IPS-15b (cell line): ENCODE data around the gene ZBTB7C.

Source experiments
- H3K27me3 ChIP-seq: one replicate; pipeline ENCODE4 v1.6.1; 2013; ENCODE audit warnings: low read length; ENCODE audit not compliant: control insufficient read depth, insufficient read depth
- H3K36me3 ChIP-seq: one replicate; pipeline ENCODE4 v1.6.1; 2013; ENCODE audit warnings: low read length; ENCODE audit not compliant: control insufficient read depth, insufficient read depth
- H3K4me1 ChIP-seq: one replicate; pipeline ENCODE4 v1.6.1; 2013; ENCODE audit warnings: mild to moderate bottlenecking, low read length; ENCODE audit not compliant: control insufficient read depth, insufficient read depth
- H3K4me3 ChIP-seq: one replicate; pipeline ENCODE4 v1.5.1; 2013; ENCODE audit warnings: low read depth, low read length
- H3K9ac ChIP-seq: one replicate; pipeline ENCODE4 v1.6.1; 2013; ENCODE audit warnings: low read depth, mild to moderate bottlenecking, low read length
- H3K9me3 ChIP-seq: one replicate; pipeline ENCODE4 v1.6.1; 2013; ENCODE audit warnings: mild to moderate bottlenecking, low read length; ENCODE audit not compliant: control insufficient read depth, insufficient read depth

ZBTB7C gene

DNA sequence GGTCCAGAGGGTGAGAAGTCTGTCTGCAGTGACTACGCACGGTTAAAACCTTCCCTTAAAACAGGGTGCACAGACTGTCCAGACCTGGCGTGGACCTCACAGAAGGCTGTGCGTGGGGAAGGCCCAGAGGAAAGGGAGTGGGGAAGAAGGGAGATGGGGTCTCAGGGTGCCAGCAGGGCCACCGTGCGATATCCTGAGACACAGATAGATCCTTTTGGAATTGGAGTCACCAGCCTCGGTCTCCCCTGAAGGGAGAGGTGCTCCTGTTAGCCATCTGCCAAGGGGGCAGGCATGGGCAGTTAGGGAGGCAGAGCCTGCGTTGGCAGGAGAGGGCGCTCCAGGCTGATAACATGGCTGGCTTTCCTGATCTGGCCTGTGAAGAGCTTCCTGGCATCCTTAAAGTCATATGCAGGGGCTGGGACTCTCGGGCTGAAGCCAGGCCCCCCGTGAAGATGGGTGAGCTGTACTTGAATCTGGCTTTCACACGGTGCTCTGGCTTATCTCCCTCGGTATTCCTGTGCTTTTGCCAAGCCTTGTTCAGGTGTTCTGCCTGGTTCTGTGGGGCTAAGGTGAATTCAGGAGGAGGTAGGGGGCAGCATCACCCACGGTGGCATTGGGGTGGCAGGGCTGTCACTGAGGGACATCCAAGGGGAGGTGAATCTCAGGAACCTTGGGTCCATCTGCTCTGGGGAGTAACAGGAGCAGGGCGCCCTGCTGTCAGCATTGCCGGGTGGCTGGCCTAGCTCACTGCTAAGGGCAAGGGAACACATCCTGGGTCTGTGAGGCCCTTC lies 371.5 kb downstream of the ZBTB7C start:
- Histone ChIP-seq H3K27me3 (no peaks in the 10 kb centered on the region), H3K9me3 (no peaks in the 10 kb centered on the region), H3K4me1 (no peaks in the 10 kb centered on the region), H3K36me3 (no peaks in the 10 kb centered on the region), H3K9ac (no peak overlapping the region), H3K4me3 (no peak overlapping the region)

DNA sequence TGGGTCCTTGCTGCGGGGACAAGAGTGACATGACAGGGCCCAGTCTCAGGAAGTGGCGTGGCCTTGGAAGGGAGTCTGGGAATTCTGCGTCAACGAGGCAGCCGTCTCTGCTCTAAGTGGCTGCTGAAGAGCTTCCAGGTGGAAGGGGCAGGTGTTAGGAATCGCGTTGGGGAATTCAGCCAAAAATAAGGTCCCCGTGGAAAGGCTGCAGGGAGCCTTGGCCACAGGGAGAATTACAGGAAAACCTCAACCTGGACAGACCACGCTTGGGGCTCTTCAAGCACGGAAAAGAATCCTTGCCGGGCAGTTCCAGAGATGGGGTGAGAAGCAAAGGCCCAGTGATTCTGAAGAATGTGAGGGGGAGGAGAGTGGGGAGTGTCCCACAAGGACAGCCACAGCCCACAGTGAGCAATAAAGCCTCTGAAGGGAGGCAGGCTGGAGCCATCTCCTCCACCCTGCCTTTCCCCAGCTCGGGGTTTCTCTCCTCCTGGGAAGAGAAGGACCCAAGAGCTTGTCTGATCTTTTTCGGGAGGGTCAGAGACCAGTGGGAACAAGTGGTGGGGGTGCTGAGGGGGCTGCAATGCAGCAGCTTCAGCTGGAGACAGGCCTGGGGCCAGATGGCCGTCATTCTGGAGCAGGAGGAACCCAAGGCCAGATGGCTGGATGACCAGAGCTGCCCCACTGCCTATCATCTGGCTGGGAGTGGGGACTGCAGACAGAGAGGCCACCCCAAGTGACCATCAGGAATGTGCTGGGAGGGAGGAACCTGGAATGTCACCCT lies 372.4 kb downstream of the ZBTB7C start:
- Histone ChIP-seq H3K9me3 (no peaks in the 10 kb centered on the region), H3K27me3 (no peaks in the 10 kb centered on the region), H3K9ac (no peak overlapping the region), H3K4me1 (no peaks in the 10 kb centered on the region), H3K4me3 (no peak overlapping the region), H3K36me3 (no peaks in the 10 kb centered on the region)

DNA sequence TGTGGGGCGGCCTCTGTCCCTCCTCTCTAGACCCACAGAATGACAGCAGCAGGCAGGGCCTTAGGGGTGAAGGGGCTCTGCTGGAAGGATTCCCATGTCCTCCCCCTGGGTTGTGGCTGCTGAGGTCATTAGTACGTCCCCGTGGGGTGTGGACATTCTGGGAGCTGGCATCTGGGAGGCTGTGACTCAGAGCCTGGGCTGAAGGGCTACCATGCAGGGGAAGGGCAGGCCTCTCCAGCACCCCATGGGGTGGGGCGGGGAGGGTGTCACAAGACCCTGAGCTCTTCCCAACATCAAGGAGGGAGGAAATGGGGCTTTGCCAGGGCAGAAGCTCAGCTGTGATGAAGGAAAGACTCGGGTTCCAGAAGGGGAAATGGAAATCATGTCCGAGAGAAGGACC lies 373.0 kb downstream of the ZBTB7C start:
- H3K27me3 ChIP-seq: no peaks in the 10 kb centered on the region
- no peaks in the 10 kb centered on the region for H3K36me3 ChIP-seq
- no peak overlapping the region for H3K4me3 ChIP-seq
- H3K9me3 ChIP-seq: no peaks in the 10 kb centered on the region
- H3K4me1 ChIP-seq: no peaks in the 10 kb centered on the region
- H3K9ac ChIP-seq: no peak overlapping the region

DNA sequence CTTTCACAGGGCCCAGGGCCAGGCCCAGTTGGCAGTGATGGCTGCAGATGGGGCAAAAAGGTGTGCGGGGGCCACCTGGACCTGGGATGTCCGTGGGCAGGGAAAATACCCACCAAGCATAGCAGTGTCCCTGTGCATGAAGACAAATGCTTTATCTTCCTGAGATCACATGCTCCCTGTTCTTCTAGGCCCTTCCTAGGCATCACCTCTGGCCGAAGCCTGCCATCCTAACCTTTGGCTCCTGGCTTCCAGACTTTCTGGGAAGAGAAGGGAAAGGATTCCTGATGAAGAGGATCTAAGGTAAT lies 373.7 kb downstream of the ZBTB7C start:
- no peaks in the 10 kb centered on the region for H3K9me3 ChIP-seq
- H3K4me3 ChIP-seq: no peak overlapping the region
- H3K9ac ChIP-seq: no peak overlapping the region
- no peaks in the 10 kb centered on the region for H3K4me1 ChIP-seq
- no peaks in the 10 kb centered on the region for H3K36me3 ChIP-seq
- no peaks in the 10 kb centered on the region for H3K27me3 ChIP-seq

DNA sequence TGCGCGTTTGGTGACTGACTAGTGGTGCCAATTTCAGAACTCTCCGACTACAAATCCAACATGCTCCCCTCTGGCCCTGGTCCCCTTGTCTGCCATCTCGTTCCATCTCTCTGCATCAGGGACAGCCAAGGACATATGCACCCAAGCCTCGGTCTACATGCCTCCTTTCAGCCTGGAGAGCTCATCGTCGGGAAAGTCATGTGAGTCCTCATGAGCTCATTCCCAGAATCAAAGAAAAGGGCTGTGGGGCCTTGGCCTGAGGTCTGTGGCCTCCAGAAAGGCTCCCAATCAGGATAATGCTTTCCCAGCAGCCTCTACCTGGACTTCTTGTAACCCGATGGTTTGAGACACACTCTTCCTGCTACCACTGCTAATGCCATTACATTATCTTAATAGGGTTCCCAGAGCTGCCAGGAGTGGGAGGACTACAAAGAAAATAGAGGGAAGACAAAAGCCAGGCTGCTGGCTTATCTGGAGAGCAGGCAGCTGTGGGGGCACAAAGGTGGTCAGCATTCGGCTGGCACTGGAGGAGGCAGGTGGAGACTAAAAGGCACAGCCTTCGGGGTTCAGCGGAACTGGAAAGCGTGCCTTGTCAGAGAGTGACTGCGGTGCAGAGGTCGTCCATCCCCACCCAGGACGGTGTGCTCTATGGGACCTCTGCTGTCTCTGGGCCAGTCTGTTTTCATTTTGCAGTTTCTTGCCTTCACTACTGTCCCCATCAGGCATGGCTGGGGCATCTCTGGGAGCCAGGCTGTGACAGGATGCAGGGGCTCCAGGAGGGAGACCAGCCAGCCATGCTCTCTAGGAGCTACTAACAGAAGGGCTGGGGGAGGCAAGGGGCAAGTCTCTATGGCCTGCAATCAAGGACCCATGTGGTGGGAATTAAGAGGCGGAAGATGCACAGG lies 374.3 kb downstream of the ZBTB7C start:
- Histone ChIP-seq H3K4me3 (no peak overlapping the region), H3K36me3 (no peaks in the 10 kb centered on the region), H3K9ac (no peak overlapping the region), H3K27me3 (no peaks in the 10 kb centered on the region), H3K4me1 (no peaks in the 10 kb centered on the region), H3K9me3 (no peaks in the 10 kb centered on the region)

DNA sequence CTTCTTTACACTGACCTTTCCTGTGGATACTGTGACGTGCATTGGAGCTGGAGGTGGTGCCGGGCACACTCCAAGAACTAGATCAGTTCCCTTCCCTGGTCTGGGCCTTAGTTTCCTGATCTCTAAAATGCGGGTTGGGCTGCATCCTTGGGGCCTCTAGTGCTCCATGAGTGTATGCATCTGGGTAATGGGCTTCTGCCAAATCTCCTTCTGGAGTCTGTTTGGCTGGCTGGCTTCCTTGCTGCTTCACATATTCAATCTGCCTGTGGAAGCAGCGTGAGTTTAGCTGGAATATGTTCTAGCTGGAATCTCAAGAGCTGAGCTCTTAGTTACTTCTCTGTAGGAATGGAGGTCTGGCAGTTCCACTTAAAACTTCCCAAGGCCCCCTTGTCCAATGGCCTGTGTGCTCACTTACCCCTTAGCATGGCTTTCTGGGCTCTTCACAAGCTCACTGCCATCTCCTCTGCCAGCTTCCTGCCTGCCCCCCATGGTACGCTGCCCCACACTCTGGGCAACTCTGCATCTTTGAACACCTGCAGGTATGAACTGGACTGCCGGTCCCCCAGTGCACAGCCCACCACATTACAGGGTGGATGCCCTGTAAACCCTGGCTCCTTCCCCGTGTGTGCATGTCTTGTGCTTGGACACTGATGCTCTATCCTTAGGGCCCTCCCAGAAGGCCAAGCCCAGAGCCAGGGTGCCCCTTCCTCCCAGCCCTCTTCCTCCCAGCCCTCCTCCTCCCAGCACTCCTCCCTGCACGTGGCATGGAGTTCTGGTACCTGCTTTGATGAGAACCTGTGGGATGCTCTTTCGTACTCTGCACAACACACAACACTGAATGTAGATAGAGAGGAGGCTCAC lies 375.2 kb downstream of the ZBTB7C start:
- Histone ChIP-seq H3K27me3 (no peaks in the 10 kb centered on the region), H3K4me3 (no peak overlapping the region), H3K9ac (no peak overlapping the region), H3K4me1 (no peaks in the 10 kb centered on the region), H3K9me3 (no peaks in the 10 kb centered on the region), H3K36me3 (no peaks in the 10 kb centered on the region)

DNA sequence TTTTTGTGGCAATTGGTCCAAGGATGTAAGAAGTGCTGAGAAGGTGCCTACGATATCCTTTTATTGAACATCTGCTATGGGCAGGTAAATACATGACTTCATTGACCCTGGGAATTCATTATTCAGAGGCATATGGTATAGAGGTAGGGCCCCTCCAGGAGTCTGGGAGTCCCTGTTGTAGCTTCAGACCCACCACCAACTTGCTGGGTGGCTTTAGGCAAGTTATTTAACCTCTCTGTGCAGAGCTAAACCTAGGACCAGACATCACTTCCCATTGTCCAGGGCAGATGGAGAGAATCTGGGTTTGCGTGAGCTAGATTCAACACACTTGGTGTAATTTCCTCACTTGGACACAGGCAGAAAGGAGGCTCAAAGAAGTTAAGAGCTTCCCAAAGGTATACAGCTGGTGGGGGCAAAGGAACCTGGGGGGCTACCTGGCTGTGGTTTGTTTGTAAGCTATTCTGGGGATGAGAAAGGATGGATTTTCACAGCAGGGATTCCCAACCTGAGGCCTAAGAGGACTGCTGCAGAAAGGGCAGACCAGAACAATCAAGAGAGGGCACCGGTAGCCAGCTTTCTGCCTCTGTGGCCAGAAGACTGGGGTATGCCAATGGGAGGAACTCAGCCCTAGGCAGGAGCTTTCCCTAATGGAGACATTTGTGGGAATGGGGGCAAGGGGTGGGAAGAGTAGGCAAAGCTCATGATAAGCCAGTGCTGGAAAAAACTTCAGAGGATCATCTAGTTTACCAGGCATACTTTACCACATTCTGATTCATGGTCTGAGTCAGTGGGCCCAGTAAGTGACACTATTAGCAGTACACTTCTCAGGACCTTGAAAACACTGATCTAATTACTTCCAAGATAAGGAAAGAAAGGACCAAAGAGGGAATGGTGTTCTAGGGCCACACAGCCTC lies 376.1 kb downstream of the ZBTB7C start:
- Histone ChIP-seq H3K36me3 (no peaks in the 10 kb centered on the region), H3K9ac (no peak overlapping the region), H3K27me3 (no peaks in the 10 kb centered on the region), H3K9me3 (no peaks in the 10 kb centered on the region), H3K4me3 (no peak overlapping the region), H3K4me1 (no peaks in the 10 kb centered on the region)

DNA sequence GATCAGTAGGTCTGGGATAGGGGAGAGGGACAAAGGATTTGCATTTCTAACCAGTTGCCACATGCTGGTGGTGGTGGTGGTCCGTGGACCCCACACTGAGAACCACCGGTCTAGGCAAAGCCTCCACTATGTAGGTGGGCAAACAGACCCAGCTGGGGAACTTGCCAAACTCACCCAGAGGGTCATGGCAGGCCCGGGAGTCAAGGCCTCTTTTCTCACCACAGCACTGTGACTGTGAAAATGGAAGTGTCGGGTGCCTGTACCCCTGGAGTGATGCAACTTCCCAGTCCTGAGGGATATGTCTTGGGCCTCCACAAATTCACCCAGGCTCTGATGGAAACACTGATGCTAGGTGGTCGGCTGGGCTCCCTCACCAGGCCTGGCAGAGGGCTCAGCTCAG lies 377.5 kb downstream of the ZBTB7C start:
- Histone ChIP-seq H3K9ac (no peak overlapping the region), H3K4me1 (peaks cover 8% of the 10 kb centered on the region), H3K27me3 (no peaks in the 10 kb centered on the region), H3K4me3 (no peak overlapping the region), H3K9me3 (no peaks in the 10 kb centered on the region), H3K36me3 (no peaks in the 10 kb centered on the region)

DNA sequence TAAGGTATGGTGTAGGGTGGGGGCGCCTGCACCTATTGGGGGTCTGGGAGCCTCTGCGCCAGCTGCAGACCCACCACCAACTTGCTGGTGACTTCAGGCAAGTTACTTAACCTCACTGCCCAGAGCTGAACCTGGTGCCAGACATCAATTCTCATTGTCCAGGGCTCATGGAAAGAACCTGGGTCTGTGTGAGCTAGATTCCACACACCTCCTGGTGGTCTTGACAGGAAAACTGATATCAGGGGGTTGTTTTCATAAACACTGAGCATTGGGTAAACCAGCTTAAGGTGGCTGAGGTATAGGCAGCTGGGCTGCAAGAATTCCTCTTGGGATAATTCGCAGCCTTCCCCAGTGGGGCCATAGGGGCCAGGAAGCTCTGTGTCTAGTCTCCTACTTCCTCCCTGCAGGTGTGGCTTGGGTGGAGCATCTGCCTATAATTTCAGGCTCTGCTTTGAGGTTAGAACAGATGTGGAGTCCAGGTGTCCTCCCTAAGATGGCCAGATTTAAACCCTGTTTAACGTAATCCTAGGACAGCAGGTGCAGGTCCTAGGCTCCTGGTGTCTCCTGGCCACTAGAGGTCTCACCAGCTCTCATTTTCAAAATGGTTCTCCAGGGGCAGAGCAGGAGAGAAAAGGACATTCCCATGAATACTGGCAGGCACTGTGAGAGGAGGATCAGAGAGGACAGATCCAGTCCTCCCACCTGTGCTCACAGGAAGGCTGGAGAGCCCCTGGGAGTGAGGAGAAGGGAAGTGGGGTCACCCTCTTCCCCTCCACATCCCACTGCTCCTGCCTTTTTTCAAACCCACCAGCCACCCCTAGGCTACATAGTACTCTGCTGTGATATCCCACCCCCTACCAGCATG lies 378.3 kb downstream of the ZBTB7C start:
- Histone ChIP-seq H3K9me3 (no peaks in the 10 kb centered on the region), H3K4me3 (no peak overlapping the region), H3K4me1 (peaks cover 9% of the 10 kb centered on the region), H3K9ac (no peak overlapping the region), H3K27me3 (no peaks in the 10 kb centered on the region), H3K36me3 (no peaks in the 10 kb centered on the region)
